Heart left ventricle (tissue), 13 donors: ENCODE measurements around the gene NELL1.

ENCODE experiments used
- CTCF ChIP-seq, 12 donors: fragments of 200-600 bp; sonication (generic) in 4 of 12; IDR thresholded peaks; one replicate each; pipeline versions ENCODE4 v1.5.0 to v1.8.0; 2018 to 2022; ENCODE audit warnings: antibody characterized with exemption in 12 of 12, mild to moderate bottlenecking in 5 of 12
- POLR2A ChIP-seq, 2 donors: fragments of 450-650 bp; IDR thresholded peaks; one replicate each; pipeline ENCODE4 v1.6.1; 2017; ENCODE audit warnings: antibody characterized with exemption in 2 of 2, mild to moderate bottlenecking in 2 of 2, moderate library complexity in 2 of 2
- donor health status: ischemic (EF 13 %, LVEDD 7.1; RV severe dilation, severe dysfunction).
- donor health status: DM: no; HTN: yes; CAD: no.
- donor health status: DM: no; HTN: no; CAD: no.
- donor health status: ischemic (EF 25% LVEDD 6.9; RV normal size, moderate dysfunction).
- donor health status: ischemic (EF 25% LVEDD 5.7; RV mildly dilated, moderate dysfunction).
- donor health status: ischemic (EF 35%, LVEDD 5.7; RV mildly dilated, moderate dysfunction).
- donor health status: nonischemic (EF 11% LVEDD 7.7; RV severe dilation, severe dysfunction).
- donor health status: DM: yes; HTN: yes; CAD: no.
- donor health status: PGD.
- donor health status: ischemic (EF 29% LVEDD 5.4; RV normal size, mild dysfunction).
- donor health status: nonischemic (EF 23%, LVEDD 6.1; RV moderate dilation, normal function).

GRCh38 chr11:20771026-20771425 lies 101.6 kb downstream of the NELL1 start:
- TF ChIP-seq POLR2A (IDR thresholded peaks at IDR 0.05) (no peak), CTCF (IDR thresholded peaks at IDR 0.05) (no peak)
